ENCODE data around the gene REN. TPM values are rescaled to one million over a fixed set of nuclear protein-coding genes. Genes with fewer than 3 reads are reported as not detected.

REN gene
- polyA plus RNA-seq, 6 donors from 2014 or later: not detected

- no peak for ATAC-seq (ENCODE audit: low read depth in 2 of 2)
- peaks cover 7 to 27% (median 26%) of the 10 kb centered on the region in 3 donors for H3K27me3 Mint-ChIP-seq
- H3K4me3 Mint-ChIP-seq: peak overlapping the region in 1 of 8 donors; percentile 33
- H3K9me3 Mint-ChIP-seq: no peaks in the 10 kb centered on the region
- no peak for DNase-seq
- no peak overlapping the region for H3K27ac Mint-ChIP-seq
- no peaks in the 10 kb centered on the region for H3K36me3 Mint-ChIP-seq
- H3K4me1 Mint-ChIP-seq: peaks cover 0 to 4% (median 1%) of the 10 kb centered on the region in 3 donors
Observed at GRCh38 chr1:204198348-204199340, 32.5 kb upstream of the REN start.

- ATAC-seq (ENCODE audit: low read depth in 2 of 2) (no peak), DNase-seq (no peak)
- Mint-ChIP-seq H3K27me3 (peaks cover 12 to 21% (median 20%) of the 10 kb centered on the region in 3 donors), H3K4me1 (peaks cover 0 to 4% (median 1%) of the 10 kb centered on the region in 3 donors), H3K9me3 (no peaks in the 10 kb centered on the region), H3K27ac (no peak overlapping the region), H3K4me3 (no peak overlapping the region), H3K36me3 (no peaks in the 10 kb centered on the region)
Observed at GRCh38 chr1:204197068-204197467, 30.9 kb upstream of the REN start.

GRCh38 chr1:204196068-204196795 is 30.1 kb upstream of the REN start, which contains the start of gene KISS1:
Gene KISS1 (minus strand): TSS chr1:204196491. CDS start chr1:204192876, 3,615 bp downstream.
- Mint-ChIP-seq H3K36me3 (no peaks in the 10 kb centered on the region), H3K27ac (peak within 1 kb of the TSS in 1 of 6 donors; percentile 34), H3K4me1 (peaks cover 0 to 4% (median 1%) of the 10 kb centered on the region in 3 donors), H3K4me3 (no peak within 1 kb of the TSS), H3K9me3 (no peaks in the 10 kb centered on the region), H3K27me3 (peaks cover 15 to 23% (median 19%) of the 10 kb centered on the region in 3 donors)
- DNase-seq (no peak), ATAC-seq (ENCODE audit: low read depth in 2 of 2) (no peak)

DNA sequence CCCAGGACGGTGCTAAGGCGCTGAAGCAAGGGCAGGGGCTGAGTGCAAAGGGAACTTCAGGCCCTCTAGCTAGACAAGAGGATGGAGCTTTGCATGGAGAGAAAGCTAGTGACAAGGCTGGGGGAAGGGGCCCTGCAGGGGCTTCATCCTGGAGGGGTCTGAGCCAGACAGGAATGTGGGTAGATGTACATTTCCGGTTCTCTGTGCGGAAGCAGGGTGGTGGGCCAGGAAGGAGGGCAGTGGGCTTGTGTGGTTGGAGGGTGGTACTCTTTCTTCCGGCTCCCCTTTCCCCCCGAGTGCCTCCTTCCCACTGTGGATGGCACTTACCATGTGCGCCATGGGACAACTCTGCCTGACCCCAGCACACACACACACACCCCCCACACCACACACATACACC is 28.6 kb upstream of the REN start:
- Mint-ChIP-seq H3K27ac (peak overlapping the region in 1 of 6 donors; percentile 32), H3K4me3 (peak overlapping the region in 1 of 8 donors; percentile 48), H3K27me3 (peaks cover 18 to 24% (median 23%) of the 10 kb centered on the region in 3 donors), H3K9me3 (no peaks in the 10 kb centered on the region), H3K36me3 (no peaks in the 10 kb centered on the region), H3K4me1 (peaks cover 0 to 4% (median 2%) of the 10 kb centered on the region in 3 donors)
- DNase-seq (no peak), ATAC-seq (ENCODE audit: low read depth in 2 of 2) (no peak)

- DNase-seq: no peak
- peaks cover 5 to 9% (median 7%) of the 10 kb centered on the region in 3 donors for H3K4me1 Mint-ChIP-seq
- no peaks in the 10 kb centered on the region for H3K9me3 Mint-ChIP-seq
- H3K36me3 Mint-ChIP-seq: no peaks in the 10 kb centered on the region
- ATAC-seq (ENCODE audit: low read depth in 2 of 2): no peak
- no peak overlapping the region for H3K27ac Mint-ChIP-seq
- peaks cover 24 to 29% (median 29%) of the 10 kb centered on the region in 3 donors for H3K27me3 Mint-ChIP-seq
- no peak overlapping the region for H3K4me3 Mint-ChIP-seq
Observed at GRCh38 chr1:204194080-204194479, 27.9 kb upstream of the REN start.

- Mint-ChIP-seq H3K4me1 (peaks cover 6 to 9% (median 7%) of the 10 kb centered on the region in 3 donors), H3K27ac (no peak overlapping the region), H3K36me3 (no peaks in the 10 kb centered on the region), H3K4me3 (peak overlapping the region in 2 of 8 donors; percentile 0 to 23), H3K27me3 (peaks cover 37 to 43% (median 37%) of the 10 kb centered on the region in 3 donors), H3K9me3 (no peaks in the 10 kb centered on the region)
- ATAC-seq (ENCODE audit: low read depth in 2 of 2) (no peak), DNase-seq (no peak)
Observed at GRCh38 chr1:204192589-204193352, 26.6 kb upstream of the REN start.

GRCh38 chr1:204192046-204192445 is 25.9 kb upstream of the REN start:
- no peaks in the 10 kb centered on the region for H3K9me3 Mint-ChIP-seq
- no peak overlapping the region for H3K27ac Mint-ChIP-seq
- no peak overlapping the region for H3K4me3 Mint-ChIP-seq
- H3K36me3 Mint-ChIP-seq: peaks cover 0 to 3% of the 10 kb centered on the region in 2 donors
- no peak for DNase-seq
- H3K4me1 Mint-ChIP-seq: peaks cover 6 to 10% (median 7%) of the 10 kb centered on the region in 3 donors
- no peak for ATAC-seq (ENCODE audit: low read depth in 2 of 2)
- peaks cover 43 to 50% (median 45%) of the 10 kb centered on the region in 3 donors for H3K27me3 Mint-ChIP-seq

GRCh38 chr1:204191456-204191855 is 25.3 kb upstream of the REN start:
- Mint-ChIP-seq H3K4me1 (peaks cover 6 to 12% (median 7%) of the 10 kb centered on the region in 3 donors), H3K36me3 (peaks cover 0 to 8% of the 10 kb centered on the region in 2 donors), H3K27me3 (peaks cover 46 to 56% (median 51%) of the 10 kb centered on the region in 3 donors), H3K27ac (peak overlapping the region in 1 of 6 donors; percentile 19), H3K4me3 (peak overlapping the region in 1 of 8 donors; percentile 43), H3K9me3 (no peaks in the 10 kb centered on the region)
- ATAC-seq (ENCODE audit: low read depth in 2 of 2) (no peak), DNase-seq (no peak)

DNA sequence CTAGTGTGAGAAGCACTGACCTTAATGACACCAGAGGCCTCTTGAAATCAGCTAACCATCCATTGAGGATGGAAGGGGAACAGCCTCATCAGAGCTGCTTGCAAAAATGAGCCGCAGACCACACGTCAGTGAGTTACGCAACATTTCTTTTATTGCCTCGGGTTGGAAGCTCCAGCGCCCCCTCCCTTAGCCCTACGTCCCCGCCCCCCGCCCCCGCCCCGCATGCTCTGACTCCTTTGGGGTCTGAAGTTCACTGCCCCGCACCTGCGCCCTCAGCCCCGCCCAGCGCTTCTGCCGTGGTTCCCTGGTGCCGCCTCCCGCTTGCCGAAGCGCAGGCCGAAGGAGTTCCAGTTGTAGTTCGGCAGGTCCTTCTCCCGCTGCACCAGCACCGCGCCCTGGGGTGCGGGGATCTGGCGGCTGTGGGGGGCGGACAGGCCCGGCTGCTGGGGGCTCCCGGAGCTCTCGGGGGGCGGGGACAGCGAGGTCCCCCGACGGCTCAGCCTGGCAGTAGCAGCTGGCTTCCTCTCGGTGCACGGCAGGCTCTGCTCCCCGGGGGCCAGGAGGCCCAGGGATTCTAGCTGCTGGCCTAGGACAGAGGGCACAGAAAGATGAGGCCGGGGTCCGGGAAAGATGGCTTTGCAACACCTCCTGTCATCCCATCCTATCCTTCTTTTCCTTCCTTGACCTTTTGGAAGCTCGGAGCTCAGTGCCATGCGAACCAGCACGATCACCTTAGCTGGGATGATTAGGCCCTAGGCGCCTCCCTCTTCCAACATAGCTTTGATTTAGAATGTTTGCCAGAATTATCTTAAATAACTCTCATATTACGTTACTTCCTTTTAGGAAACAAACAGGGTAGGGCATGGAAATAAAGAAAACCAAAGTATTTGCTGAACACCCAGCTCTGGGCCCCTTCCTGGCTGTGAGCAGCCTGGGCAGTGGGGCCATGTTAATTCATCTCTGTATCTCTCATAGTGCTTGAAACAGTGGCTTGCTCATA is 24.4 kb upstream of the REN start:
- Mint-ChIP-seq H3K36me3 (peaks cover 0 to 8% of the 10 kb centered on the region in 2 donors), H3K4me3 (peak overlapping the region in 7 of 8 donors; percentile 30 to 85 (median 49)), H3K4me1 (peaks cover 6 to 12% (median 7%) of the 10 kb centered on the region in 3 donors), H3K27me3 (peaks cover 46 to 56% (median 52%) of the 10 kb centered on the region in 3 donors), H3K9me3 (no peaks in the 10 kb centered on the region), H3K27ac (peak overlapping the region in 1 of 6 donors; percentile 80)
- peak; percentile 44 to 65 for ATAC-seq (ENCODE audit: low read depth in 2 of 2)
- peak; percentile 5 for DNase-seq

DNA sequence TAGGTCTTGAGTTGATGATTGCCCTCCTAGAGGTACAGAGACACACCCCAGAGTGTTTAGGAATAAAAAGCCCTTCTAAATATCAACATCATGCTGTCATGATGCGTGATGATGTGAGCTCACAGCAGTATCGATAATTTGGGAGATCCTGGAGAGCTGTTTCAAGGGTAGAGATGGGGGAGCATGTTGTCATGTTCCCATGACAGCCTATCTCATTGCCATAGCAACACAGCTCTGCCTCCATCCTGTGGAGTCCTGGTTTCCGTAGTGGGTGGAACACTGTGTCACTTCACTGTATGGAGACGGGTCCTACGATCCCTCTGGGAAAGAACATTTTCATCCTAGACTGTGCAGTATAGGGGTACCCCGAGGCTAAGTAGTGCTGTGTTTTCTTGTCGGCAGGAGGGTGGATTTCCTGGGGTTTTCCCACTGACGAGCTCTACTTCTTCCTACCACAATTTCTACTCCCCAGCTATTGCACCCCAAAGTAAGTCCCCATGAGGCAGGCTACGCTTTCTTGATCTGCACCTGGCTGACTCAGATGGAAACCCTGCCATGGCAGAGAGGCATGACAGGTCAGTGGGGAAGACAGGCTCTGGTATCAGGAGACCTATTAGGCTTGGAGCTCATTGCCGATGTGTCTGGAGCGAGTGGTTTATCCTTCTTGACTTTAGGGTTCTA is 23.0 kb upstream of the REN start:
- H3K36me3 Mint-ChIP-seq: peaks cover 0 to 8% of the 10 kb centered on the region in 2 donors
- H3K4me1 Mint-ChIP-seq: peaks cover 6 to 8% (median 6%) of the 10 kb centered on the region in 3 donors
- H3K9me3 Mint-ChIP-seq: no peaks in the 10 kb centered on the region
- peak overlapping the region in 1 of 6 donors; percentile 19 for H3K27ac Mint-ChIP-seq
- peaks cover 39 to 64% (median 52%) of the 10 kb centered on the region in 3 donors for H3K27me3 Mint-ChIP-seq
- peak; percentile 66 to 74 for ATAC-seq (ENCODE audit: low read depth in 2 of 2)
- peak overlapping the region in 5 of 8 donors; percentile 4 to 80 (median 25) for H3K4me3 Mint-ChIP-seq
- DNase-seq: no peak

GRCh38 chr1:204186597-204186996 is 20.5 kb upstream of the REN start:
- H3K36me3 Mint-ChIP-seq: peaks cover 0 to 8% of the 10 kb centered on the region in 2 donors
- ATAC-seq (ENCODE audit: low read depth in 2 of 2) (no peak), DNase-seq (no peak)
- no peaks in the 10 kb centered on the region for H3K9me3 Mint-ChIP-seq
- H3K27me3 Mint-ChIP-seq: peaks cover 34 to 53% (median 42%) of the 10 kb centered on the region in 3 donors
- no peak overlapping the region for H3K27ac Mint-ChIP-seq
- H3K4me3 Mint-ChIP-seq: no peak overlapping the region
- peaks cover 6 to 8% (median 6%) of the 10 kb centered on the region in 3 donors for H3K4me1 Mint-ChIP-seq

Measured in naive B cell (primary cell).